ENCODE results near the gene THEMIS.
"Not testable (repeated sequence)": the region's sequence is repeated elsewhere in the genome, so short reads cannot be mapped to it uniquely, and the experiment has no call there.

Gene THEMIS

DNA sequence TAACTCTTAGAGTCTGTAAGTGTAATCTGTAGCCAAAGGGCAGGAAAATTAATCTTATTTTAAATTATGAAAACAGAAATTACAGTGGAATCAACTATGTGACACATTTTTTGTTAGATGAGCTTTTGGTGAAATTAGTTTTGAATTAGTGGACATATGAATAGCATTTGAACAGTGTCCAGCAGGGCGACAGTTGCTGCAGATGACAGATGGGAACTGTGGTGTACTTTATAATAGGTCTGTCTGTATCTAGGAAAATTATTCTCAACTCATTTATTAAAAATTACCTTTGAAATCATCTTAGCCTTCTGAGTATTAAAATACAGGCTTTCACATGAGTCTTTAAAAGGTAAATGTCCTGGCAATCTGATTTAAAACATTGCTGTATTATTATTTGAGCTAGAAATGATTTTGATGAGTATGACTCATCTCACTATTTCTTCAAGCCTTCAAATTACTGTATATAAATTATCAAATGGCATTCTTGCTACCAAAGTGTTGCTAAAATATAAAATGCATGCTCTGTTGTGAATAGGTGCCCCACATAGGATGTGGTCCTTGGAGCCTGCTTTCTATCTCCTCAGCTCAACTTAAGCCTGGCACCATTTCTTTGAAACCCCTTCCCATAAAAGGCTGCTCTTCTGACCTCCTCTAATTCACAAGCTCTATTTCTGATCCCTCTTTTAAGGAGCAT, 173.5 kb downstream of the THEMIS start:
- no peak for DNase-seq

DNA sequence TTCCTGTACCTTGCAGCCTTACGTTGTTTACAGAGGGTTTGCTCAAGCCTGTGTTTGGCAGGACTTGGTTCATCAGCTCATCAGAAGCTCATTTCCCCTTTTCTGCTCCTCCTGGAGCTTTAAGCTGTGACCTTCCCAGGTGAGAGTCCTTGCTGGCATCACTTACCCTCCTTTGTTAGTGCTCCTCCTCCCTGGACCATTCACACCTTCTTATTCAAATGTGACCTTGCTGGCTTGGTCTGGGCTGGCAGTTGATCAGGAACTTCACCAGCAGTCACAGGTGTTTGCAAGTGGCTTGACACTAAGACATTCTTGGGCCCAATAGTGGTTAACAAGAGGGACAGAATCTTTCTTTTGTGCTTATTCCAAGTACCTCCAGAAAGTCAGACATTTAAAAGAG, 175.0 kb downstream of the THEMIS start:
- no peak for DNase-seq

DNA sequence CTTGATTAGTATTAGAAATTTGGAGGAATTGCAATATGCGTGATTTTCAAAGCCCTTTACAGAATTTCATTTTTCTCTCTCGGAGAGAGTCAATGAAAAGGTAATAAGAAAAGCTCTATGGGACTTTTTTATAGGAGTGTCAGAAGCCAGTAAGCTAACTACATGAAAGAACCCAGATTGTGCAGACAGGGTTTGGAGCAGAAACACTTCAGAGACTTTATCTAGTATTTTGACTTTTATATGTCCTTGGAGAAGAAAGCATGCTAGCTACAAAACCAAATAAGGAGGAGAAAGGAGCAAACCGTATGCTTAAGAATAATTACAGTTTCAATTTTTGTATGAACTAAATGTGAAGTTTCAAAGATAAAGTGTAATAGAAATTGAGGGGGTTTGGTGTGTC, 182.2 kb downstream of the THEMIS start:
- DNase-seq = no peak

DNA sequence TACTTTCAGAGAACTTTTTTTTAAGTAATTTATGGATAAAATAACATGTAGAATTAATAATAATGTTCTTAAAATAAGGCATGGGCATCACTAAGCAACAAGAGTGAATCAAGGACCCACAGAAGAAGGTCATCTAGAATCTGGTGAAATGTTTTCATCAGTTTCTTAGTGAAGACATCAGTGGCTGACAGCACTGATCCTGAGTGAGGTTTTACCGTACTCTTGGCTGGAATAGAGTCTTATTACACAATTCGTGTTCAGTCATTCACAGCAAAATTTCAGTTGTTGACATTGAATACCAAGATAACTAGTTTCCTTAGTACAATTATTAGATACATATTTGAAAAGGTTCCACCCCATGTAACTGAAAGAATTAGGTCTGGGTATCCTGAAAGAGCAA, 183.5 kb downstream of the THEMIS start:
- DNase-seq = no peak

DNA sequence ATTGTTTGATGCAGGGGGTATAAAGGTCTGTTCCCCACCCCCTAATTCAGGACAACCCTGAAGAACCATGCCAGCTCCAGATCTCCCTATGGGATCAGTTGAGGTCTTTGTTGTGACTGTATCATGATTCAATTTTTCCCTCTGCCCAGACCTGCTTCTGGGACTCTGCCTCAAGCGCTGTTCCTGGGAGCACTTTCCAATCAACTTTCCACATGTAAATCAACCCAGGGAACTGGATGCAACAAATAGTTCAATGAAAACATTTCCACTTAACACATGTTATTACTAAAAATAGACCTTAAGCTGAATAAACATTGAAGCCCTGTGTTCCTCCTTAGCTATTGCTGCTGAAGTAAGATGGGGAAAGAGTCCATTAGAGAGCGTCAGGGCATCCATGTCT, 184.4 kb downstream of the THEMIS start:
- DNase-seq = no peak

DNA sequence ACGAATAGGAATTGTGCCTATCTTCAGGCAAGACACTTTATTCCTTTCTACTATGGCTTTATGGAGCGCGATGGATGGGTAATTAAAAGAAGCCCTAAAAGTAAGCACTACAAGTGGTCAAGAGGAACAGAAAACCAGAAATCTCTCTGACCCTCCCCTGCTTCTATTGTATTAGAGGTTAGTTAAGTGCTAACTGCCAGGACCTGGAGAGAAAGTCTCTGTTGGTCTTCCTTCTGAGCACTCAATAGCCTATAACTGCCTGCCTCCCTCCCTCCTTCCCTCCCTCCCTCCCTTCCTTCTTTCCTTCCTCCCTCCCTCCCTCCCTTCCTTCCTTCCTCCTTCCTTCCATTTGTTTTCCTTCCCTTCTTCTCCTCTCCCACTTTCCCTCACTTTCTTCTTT, 190.2 kb downstream of the THEMIS start:
- DNase-seq = no peak

DNA sequence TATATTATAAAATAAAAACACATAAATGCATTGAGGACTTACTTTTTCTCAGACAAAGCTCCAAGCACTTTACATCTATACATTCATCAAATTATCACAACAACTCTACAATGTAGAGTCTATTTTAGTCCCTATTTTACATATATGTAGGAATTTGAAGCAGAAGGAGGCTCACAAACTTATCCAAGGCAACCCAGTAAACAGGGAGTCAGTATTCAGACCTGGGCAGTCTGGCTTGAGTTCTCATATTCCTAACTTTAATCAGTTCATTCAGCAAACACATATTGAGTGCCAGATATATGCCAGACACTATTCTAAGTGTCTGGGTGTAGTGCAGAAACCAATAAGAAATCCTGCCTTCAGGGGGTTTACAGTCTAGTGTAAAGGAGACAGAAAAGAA, 194.6 kb downstream of the THEMIS start:
- no peak for DNase-seq

DNA sequence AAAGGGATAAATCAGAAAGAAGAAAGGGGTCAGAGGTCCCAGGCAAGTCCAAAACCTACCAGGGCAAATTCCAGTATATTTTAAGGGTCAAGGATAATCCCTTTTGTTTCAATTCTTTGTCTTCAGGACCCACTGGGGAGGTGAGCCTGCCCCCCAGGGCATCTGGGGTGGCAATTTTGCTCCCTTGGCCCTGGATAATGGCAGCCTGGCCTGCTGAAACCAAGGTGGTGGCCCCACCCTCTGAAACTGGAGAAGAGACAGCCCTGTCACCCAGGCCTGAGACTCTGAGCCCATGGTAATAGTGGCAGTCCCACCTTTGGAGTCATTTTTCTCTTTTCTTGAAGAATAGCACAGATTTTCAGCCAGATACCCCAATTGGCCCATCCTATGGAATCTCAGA, 205.8 kb downstream of the THEMIS start:
- DNase-seq = no peak

DNA sequence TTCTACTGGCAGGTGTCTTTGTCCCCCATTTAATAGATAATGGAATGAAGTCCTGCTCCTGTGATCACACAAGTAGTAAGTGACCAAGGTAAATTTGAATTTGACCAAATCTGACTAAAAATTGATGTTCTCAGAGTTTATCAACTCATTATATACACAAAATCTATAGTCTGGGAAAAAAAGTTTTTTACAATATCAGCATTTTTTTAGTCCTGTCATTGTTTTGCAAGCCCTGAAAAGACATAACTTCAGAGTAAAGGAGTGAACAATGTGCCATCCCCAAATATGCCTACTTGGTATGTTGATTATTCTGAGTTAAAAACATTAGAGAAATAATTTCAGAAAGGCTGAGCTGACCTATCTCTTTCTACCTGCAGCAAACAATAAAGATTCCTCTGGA, 209.7 kb downstream of the THEMIS start:
- no peak for DNase-seq

DNA sequence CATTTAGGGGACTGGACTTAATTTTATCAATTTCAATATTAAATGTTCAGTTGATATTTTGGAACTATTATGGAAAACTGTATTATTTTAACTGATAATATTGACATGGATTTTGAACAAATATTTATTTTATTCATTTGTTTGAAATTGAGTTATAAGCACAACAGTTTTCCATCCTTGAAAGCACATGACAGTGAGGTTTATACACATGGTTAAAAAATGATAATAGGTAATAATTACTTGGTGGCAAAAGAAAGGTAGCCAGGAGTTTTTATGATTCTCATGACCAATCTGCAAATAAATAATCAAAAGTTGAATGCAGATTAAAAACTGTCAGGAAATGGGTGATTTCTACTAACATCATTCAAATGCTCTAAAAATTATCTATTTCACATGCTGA, 210.3 kb downstream of the THEMIS start:
- DNase-seq = no peak

DNA sequence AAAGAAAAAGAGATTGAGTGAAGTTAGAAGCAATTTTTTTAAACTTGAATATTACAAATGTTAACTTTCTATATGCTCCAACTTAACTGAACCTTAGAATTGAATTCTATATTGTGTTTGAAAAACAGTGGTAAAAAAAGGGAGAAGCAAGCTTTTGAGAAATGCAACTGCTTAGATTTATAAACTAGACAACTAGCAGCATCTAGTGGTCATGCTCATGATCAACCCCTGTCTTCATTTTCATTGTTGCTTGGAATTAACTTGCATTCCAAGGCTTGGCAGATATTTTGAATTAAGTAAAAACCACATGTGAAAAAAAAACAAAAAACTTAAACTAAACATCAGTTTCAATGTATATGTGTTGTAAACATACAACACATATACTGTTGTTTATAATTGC, 210.8 kb downstream of the THEMIS start:
- DNase-seq = peak in 1 of 51 donors; percentile 2

DNA sequence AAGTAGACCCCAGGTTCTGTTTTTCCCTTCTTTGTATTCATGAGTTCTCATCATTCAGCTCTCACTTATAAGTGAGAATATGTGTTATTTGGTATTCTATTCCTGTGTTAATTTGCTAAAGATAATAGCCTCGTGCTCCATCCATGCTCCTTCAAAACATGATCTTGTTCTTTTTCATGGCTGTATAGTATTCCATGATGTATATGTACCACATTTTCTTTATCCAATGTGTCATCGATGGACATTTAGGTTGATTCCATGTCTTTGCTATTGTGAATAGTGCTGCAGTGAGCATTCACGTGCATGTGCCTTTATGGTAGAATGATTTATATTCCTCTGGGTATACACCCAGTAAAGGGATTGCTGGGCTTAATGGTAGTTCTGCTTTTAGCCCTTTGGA, 213.4 kb downstream of the THEMIS start:
- not testable (repeated sequence) for DNase-seq

DNA sequence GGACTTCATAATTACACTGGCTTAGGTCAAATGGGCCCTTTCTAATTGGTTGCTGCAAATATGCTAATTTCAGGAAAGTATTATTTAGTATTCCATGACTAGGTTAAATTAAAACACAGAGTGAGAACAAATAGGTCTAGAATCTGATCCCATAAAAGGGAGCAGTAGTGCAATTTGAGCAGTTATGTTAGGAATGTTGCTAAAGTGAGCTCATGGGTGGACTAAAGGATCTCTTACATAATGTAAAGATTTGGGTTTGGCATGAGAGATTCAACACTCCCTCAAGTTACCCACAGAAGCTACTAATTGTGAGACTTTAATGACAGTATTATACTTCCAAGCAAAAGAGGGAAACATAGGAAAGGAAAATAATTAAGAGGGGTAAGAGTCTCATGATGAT, 214.8 kb downstream of the THEMIS start:
- DNase-seq = no peak

DNA sequence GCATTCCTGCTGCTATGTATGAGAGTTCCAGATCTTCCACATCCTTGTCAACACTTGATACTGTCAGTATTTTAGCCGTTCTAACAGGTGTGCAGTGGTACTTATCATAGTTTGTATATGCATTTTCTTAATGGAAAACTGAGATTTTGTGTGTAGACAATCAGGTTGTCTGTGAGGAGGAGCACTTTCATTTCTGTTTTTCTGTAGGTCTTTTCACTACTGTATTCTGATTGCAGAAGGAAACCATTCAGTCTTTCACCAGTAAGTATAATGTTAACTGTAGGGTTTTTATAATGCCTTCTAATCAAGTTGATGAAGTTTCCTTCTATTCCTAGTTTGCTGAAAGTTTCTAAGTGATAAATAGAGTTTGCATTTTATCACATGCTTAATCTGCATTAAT, 216.4 kb downstream of the THEMIS start:
- no peak for DNase-seq
